Stimulated activated CD4-positive, alpha-beta T cell treated with anti-CD3 and anti-CD28 coated beads, Interleukin-4, amount 100 ng/mL, for 4 hours (primary cell): Measurements from ENCODE around the gene TMEM187.

Source experiments
- DNase-seq, 2 experiments: peaks; one replicate each; pipeline ENCODE4 v3.0.0-alpha.2; 2020

The TMEM187 gene

GRCh38 chrX:153956044-153956907, 16.3 kb upstream of the TMEM187 start:
- DNase-seq = no peak

DNA sequence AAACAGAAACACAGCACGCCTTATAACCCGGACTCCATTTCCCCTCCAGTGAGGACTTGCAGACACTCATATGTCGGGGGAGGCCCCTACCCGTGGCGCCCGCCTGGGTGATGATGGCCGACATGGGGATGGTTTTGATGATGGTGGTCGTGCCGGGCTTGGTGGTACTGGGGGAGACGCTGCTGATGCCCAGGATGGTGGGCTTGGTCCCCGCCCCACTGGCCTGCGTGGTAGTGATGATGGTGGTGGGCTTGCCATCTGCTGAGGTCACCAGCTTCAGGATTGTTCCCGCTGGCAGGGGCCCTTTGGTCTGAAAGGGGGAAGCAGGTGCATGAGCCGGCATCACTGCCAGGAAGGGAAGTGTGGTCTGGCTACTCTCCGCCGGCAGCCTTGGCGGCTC, 15.3 kb upstream of the TMEM187 start:
- DNase-seq = no peak

- DNase-seq = no peak
Measured at GRCh38 chrX:153958605-153959004, 13.9 kb upstream of the TMEM187 start.

DNA sequence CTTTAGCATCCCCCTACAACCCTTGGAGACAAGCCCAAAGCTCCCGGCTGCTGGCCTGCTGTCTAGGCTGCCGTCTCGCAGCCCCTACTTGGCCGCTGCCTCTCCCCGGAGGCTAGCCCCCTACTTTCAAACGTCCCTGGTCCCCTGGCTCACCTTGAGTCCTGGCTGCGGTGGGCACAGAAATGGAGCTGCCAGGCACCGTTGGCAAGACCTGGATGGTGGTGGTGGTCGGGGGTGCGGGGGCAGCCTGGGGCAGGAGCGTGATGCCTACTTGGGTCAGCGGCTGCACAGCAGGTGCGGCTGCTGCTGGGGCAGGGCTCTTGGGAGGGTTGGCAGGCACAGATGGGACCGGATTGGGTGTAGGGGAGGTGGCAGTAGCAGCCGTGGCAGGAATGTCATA, 12.9 kb upstream of the TMEM187 start:
- DNase-seq = no peak

DNA sequence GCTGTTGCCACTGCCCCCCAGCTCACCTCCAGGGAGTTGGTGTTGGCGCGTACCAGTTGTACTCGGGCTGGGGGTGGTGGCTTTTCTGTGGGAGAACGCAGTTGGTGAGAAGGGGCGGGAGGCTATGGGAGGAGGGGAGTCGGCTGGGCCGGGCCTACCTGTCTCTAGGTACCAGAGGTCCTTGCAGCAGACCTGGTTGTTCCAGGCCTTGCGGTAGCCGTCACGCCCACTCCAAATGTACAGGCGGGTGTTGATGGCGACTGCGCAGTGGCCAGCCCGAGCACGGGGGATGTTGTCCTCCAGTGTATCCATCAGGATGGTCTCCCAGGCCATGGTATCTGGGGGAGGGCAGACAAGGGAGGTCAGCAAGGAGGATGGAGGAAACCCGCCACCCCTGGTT, 12.5 kb upstream of the TMEM187 start:
- DNase-seq = no peak

- no peak for DNase-seq
Measured at GRCh38 chrX:153960786-153961185, 11.8 kb upstream of the TMEM187 start.

DNA sequence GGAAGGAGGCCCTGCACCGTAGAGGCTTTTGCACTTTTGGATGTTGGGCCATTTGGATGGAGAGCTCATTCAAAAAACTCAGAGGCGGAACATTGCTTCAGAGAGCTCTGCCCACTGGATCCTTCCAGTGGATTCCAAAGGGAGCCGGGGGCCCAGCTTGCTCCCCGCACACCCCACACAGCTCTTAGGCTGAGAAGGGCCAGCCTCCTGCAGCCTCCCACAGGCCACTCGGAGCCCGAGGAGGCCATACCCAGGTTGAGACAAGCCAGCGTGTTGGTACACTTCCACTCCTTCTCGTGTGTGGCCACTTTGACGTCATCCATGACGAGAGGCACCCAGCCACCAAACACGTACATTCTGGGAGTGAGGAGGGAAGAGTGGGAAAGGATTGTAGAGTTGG, 11.3 kb upstream of the TMEM187 start:
- DNase-seq = no peak

GRCh38 chrX:153963546-153963945, 9.0 kb upstream of the TMEM187 start:
- DNase-seq = no peak

GRCh38 chrX:153964105-153964504, 8.4 kb upstream of the TMEM187 start:
- no peak for DNase-seq

GRCh38 chrX:153965406-153965805, 7.1 kb upstream of the TMEM187 start:
- DNase-seq = no peak

GRCh38 chrX:153966283-153966688, 6.3 kb upstream of the TMEM187 start:
- no peak for DNase-seq

DNA sequence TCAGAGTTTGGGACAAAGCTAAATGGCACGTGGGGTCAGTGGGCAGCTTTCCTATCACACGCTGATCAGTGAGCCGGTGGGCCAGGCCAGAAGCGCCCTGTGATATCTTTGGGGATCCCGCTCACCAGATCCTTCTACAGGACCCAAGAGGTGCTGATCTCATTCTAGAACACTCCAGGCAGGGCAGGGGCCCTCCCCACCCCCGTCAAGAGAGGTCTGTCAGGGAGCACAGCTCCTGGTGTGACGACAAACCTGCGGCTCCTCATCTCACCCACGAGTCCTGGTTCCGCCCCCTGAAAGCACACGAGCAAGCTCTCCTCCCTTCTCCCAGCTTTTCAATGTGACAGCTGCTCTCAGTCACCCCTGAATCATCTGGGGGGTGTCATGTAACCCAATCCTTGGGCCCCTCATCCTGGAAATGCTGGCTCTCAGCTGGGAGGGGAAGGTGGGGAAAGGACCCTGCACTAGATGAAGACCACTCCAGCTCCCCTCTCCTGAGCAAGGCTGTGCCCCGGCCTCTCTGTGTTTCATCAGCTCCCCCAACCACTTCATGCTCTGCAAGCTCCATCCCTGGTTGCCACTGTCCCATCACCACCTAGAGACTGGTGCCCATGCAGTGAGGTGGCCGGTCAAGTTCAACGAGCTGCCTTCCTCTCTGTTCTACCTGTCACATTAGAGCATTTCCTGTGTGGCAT, 5.6 kb upstream of the TMEM187 start:
- peak in 1 of 2 experiments; percentile 77 for DNase-seq

DNA sequence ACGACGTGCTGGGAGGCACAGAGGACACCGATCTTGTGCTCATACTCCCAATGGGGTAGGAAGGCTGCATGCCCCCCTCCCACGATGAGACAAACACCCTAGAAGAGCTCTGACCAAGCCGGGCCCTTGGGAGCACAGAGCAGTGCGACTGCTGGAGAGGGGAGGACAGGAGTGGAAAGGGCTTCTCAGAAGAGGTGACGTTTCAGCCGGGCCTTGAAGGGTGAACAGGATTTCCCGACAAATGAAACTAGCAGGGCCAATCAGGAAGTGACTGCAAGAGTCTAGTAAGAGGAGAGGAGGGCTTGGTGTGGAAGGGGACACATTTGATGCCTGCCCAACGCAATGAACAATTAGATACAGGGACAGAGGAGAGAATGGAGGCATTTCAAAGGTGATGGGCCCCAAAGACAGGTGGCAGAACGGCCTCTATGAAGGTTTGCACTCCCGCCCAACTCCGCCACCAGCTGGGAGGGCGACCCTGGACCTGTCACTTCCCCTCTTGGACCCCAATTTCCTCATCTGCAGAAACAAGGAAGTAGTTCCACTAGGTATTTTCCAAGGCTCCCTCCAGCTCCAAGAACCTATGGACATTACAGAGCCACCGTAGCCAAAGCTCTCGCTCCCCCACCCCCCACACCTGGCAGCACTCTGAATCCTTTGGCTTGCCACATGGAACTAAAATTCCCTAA, 4.9 kb upstream of the TMEM187 start:
- DNase-seq = peak in 1 of 2 experiments; percentile 44

- no peak for DNase-seq
Measured at GRCh38 chrX:153968255-153968654, 4.3 kb upstream of the TMEM187 start.

- peak in 1 of 2 experiments; percentile 53 for DNase-seq
Measured at GRCh38 chrX:153968754-153969124, 3.8 kb upstream of the TMEM187 start.

- DNase-seq = no peak
Measured at GRCh38 chrX:153969125-153969903, 3.2 kb upstream of the TMEM187 start.

DNA sequence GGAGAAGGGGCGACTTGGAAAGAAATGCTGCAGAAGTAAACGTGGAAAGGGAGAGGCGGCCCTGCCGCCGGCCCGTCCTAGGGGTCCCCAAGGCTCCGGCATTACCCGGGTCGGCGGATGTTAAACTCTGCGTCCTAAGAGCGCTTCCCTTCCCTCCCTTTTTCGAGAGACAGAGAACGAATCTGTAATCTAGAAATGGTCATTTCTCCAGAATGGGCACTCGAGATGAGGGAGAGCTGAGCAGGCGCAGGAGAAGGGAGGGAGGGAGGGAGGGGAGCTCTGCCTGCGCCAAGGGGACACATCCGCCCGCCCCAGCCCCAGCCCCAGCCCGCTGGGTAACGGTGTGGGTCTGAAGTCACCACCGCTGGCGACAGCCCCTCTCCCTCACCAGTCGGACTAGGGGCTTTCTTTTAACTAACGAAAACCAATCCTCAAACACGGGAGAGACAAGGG, 2.6 kb upstream of the TMEM187 start:
- DNase-seq = no peak

DNA sequence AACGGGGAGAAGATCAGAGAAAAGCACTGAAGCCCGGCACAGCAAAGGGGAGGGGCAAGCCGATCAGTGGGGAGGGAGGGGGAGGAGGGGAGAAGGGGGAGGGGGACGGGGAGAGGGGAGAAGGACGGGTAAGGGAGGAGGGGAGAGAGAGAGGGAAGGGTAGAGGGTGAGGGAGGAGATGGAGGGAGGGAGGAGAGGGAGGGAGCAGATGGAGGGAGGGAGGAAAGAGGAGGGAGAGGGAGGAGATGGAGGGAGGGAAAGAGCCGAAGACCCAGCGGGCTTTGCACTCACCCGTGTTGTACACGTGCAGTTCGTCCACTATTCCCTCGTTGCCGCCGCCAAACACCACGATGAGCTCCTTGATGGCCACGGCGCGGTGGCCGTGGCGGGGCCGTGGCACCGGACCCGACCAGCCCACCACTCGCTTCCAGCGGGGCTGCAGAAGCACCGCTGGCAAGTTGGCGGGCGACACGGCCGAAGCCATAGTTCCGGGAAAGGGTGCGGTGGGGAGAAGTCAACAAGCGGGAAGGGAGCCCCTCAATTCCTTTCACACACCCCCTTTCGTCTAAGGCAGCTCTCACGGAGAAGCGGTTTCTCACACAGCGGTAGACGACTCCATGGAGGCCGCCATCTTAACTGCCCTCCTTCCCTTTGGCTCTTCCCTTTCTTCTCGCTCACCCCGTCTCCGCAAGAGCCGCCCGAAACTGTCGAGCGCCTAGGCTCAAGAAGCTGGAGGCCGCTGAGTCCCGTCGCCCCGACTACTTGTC, 2.0 kb upstream of the TMEM187 start:
- DNase-seq = peak in 1 of 2 experiments; percentile 19

DNA sequence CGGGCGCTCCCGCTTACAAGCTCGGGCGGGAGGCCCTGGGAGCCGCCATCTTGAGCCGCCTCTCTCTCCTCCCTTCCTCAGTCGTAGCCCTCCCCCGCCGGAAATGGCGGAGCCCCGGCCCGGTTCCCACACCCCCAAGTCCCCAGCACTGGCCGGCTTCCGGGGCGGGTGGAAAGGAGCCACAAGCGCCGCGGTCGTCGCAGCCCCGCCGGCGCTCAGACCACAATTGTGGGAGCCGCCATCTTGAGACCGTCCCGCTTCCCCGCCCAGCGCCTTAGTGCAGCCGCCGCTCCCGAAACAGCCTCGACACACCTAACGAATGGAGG, 1.5 kb upstream of the TMEM187 start:
- DNase-seq = peak; percentile 76 to 87

DNA sequence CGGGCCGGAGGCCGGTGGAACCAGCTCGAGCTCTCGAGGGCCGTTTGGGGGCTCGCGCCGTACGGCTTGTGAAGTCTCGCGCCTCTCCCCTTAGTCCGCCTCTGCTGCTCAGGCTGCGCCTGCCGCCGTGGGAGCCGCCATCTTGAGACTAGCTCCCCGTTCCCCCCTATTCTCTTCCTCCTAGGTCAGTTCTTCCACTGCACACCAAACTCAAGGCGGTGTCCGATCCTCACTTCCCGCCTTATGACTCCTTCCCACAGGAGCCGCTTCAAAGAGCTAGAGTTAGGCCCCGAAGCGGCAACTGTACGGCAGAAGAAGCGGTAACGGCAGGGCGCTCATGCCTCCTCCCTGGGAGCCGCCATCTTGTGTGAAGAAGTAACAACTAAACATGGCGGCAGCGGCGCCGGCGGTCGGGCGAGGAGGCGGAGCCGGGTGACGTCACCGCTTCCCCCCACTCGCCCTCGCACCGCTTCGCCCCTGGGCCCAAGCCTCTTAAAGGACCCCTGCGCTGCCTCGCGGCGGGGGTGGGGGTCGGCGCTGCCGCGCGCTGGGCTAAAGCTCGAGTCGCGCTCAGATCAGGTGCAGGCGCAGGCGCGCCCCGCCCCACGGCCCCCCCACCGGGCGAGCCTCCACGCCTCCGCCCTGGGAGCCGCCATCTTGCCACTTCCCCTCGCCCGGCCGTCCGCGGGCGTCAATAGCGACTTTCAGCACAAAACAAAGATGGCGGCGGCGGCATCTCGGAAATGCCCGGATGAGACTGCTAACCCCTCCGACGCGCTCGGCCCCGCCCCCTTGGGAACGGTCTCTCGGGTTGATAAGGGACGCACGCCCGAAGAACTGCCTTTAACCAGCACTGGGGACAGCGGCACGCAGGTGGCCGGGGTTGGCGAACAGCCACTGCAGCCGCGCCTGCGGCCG, 845 bp upstream of the TMEM187 start, which contains the start of gene HCFC1:
Gene HCFC1, minus strand, starts transcription at position 369 of the 918 bp plus-strand sequence. CDS start 978 bp downstream, outside the sequence.
- peak; percentile 81 to 88 for DNase-seq
